ENCODE data around the gene CFAP221. TPM values are rescaled to one million over a fixed set of nuclear protein-coding genes. Genes with fewer than 3 reads are reported as not detected.

CFAP221 gene
- total RNA-seq, 1 experiment from 2014 or later: not detected

- in situ Hi-C loops (cut with HindIII; ENCODE audit: low pct_unique_long_range_greater_than_20kb, low sequenced_read_pairs): no loop called here
- peak; percentile 84 for DNase-seq (ENCODE audit: low read depth, low spot score)
Measured at GRCh38 chr2:119699016-119699606, 154.9 kb downstream of the CFAP221 start.

GRCh38 chr2:119700866-119701265 lies 156.6 kb downstream of the CFAP221 start:
- DNase-seq (ENCODE audit: low read depth, low spot score): no peak

GRCh38 chr2:119701352-119701751 lies 157.1 kb downstream of the CFAP221 start:
- in situ Hi-C loops (cut with HindIII; ENCODE audit: low pct_unique_long_range_greater_than_20kb, low sequenced_read_pairs): no loop called here

More at GRCh38 chr2:119700866-119701265, 156.6 kb downstream of the CFAP221 start:
- in situ Hi-C loops (cut with HindIII; ENCODE audit: low pct_unique_long_range_greater_than_20kb, low sequenced_read_pairs): no loop called here

GRCh38 chr2:119702203-119702917 lies 158.1 kb downstream of the CFAP221 start:
- no peak for DNase-seq (ENCODE audit: low read depth, low spot score)
- in situ Hi-C loops (cut with HindIII; ENCODE audit: low pct_unique_long_range_greater_than_20kb, low sequenced_read_pairs): no loop called here

More at GRCh38 chr2:119701352-119701751, 157.1 kb downstream of the CFAP221 start:
- no peak for DNase-seq (ENCODE audit: low read depth, low spot score)

- DNase-seq (ENCODE audit: low read depth, low spot score): peak; percentile 76
- in situ Hi-C loops (cut with HindIII; ENCODE audit: low pct_unique_long_range_greater_than_20kb, low sequenced_read_pairs): no loop called here
Measured at GRCh38 chr2:119702918-119703401, 158.7 kb downstream of the CFAP221 start.

GRCh38 chr2:119703526-119703925 lies 159.3 kb downstream of the CFAP221 start:
- DNase-seq (ENCODE audit: low read depth, low spot score): no peak
- in situ Hi-C loops (cut with HindIII; ENCODE audit: low pct_unique_long_range_greater_than_20kb, low sequenced_read_pairs): no loop called here

- in situ Hi-C loops (cut with HindIII; ENCODE audit: low pct_unique_long_range_greater_than_20kb, low sequenced_read_pairs): no loop called here
- no peak for DNase-seq (ENCODE audit: low read depth, low spot score)
Measured at GRCh38 chr2:119704670-119705120, 160.4 kb downstream of the CFAP221 start.

GRCh38 chr2:119706221-119706620 lies 162.0 kb downstream of the CFAP221 start:
- in situ Hi-C loops (cut with HindIII; ENCODE audit: low pct_unique_long_range_greater_than_20kb, low sequenced_read_pairs): no loop called here
- no peak for DNase-seq (ENCODE audit: low read depth, low spot score)

Other genes with a start within 250 kb of the CFAP221 start
- gene C2orf76, start 177.6 kb upstream of the CFAP221 start, total RNA-seq (2014; rRNA removed; shearing (Covaris generic)): 23.6 and 23.8 TPM in 2 replicates
- gene DBI, start 177.5 kb upstream of the CFAP221 start, total RNA-seq (2014; rRNA removed; shearing (Covaris generic)): 237 and 247 TPM in 2 replicates
- gene TMEM37, start 112.6 kb upstream of the CFAP221 start, total RNA-seq (2014; rRNA removed; shearing (Covaris generic)): not detected in 2 replicates
- gene SCTR, start 20.0 kb upstream of the CFAP221 start, total RNA-seq (2014; rRNA removed; shearing (Covaris generic)): not detected in 2 replicates
- gene TMEM177, start 134.8 kb downstream of the CFAP221 start, total RNA-seq (2014; rRNA removed; shearing (Covaris generic)): 39.9 and 47.3 TPM in 2 replicates
- gene PTPN4, start 215.5 kb downstream of the CFAP221 start, total RNA-seq (2014; rRNA removed; shearing (Covaris generic)): 15.7 and 19.5 TPM in 2 replicates